Measurements from ENCODE around the gene CCDC182.

CCDC182 gene

DNA sequence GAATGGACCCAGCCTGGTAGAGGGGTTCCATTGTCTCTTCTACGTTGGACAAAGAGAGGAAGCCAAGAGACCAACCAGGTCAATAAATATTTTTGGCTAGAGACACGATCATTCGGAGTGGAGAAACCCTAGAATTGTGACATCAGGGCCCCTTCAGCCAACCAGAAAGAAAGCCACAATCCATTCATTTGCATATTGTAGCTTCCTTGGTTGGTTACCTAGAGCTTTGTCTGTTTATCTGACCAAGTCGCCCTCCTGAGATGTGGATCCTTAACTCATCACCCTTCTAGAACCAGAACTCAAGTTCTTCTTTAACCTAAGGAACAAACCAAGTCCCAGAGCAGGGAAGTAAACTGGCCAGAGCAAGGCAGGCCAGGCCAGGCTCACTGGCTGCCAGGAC is at the start of gene CCDC182:
Gene CCDC182 (minus strand): TSS at position 58 of the 400 bp plus-strand sequence. CDS start 27 bp downstream, at position 31.
- H3K4me3 ChIP-seq (ENCODE audit: low read depth, low read length): no peak within 1 kb of the TSS
- DNase-seq (ENCODE audit: low read depth): no peak

DNA sequence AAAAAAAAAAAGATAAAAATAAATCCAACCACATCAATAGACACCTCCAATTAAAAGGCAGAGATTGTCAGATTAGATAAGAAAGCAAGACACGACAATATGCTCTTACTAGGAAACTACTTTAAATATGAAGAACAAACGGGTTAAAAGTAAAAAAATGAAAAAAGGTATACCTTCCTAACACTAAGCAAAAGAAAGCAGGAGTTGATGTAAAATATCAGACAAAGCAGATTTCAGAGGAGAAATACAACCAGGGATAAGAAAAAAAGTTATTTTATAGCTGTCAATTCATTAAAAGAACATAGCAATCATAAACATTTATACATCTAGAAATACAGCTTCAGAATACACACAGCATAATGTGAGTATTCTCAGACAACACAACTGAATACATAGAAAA is 49.7 kb upstream of the CCDC182 start:
- H3K4me3 ChIP-seq (ENCODE audit: low read depth, low read length): no peak overlapping the region
- no peak for DNase-seq (ENCODE audit: low read depth)

DNA sequence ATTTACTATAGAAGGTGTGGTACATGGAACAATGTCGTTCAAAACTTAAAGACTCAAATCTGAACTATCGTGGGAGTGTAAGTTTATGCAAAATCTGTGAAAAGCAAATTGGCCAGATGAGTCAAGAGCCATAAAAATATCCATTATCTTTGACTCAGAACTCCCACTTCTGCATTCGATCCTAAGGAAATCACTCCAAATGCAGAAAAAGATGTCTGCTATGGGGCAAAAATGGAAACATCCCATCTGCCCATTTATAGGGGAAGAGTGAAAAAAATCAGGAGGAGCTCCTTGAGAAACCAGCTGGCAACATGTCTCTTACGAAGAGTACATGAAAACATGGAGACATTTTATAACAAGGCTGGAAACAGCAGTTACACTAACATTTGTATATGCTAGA is 43.6 kb upstream of the CCDC182 start:
- H3K4me3 ChIP-seq (ENCODE audit: low read depth, low read length): no peak overlapping the region

DNA sequence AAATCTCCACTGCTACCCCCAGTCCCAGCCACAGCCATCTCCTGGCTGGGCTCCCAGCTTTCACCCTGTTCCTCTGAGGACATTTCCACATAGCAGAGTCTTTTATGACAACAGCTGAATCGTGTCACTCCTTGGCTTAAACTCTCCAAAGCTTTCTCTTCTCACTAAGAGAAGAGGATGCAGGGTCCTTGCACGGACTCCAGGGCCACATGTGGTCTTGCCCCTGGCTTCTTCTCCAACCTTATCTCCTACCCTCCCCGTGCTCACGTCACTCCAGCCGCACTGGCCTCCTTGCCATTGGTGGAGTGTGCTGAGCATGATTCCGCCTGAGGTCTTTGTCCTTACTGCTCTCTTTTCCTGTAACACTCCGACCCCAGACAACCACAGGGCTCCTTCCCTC is 39.9 kb upstream of the CCDC182 start:
- no peak overlapping the region for H3K4me3 ChIP-seq (ENCODE audit: low read depth, low read length)
- no peak for DNase-seq (ENCODE audit: low read depth)

More for the DNA sequence above, 43.6 kb upstream of the CCDC182 start:
- DNase-seq (ENCODE audit: low read depth): no peak

DNA sequence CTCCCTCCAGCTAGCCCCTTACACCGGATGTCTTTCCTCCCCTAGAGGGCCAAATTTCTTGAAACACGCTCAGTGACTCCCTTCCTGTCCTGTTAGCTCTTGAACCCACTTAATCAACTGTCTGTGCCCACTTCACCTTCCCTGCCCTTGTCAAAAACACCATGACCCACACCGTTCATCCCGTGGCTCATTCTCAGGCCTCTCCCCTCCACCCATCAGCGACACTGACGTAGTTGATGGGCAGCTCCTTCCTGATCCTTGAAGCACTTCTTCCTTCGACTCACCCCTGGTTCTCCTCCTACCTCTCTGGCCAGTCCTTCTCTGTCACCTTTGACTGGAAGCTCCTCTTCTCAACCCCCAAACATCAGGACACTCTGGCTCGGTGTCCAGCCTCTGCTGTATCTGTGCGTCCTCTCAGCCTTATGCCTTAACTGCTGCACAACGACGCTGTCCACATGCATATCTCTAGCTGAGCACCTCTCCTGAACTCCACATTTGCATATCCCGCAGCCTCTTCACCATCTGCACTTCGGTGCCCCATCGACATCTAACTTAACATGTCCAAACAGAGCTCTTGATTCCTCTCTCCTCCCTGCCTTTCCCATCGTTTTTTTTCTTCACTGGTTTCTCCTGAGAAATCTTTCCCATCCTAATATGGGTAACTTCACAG is 39.3 kb upstream of the CCDC182 start:
- H3K4me3 ChIP-seq (ENCODE audit: low read depth, low read length): no peak overlapping the region

DNA sequence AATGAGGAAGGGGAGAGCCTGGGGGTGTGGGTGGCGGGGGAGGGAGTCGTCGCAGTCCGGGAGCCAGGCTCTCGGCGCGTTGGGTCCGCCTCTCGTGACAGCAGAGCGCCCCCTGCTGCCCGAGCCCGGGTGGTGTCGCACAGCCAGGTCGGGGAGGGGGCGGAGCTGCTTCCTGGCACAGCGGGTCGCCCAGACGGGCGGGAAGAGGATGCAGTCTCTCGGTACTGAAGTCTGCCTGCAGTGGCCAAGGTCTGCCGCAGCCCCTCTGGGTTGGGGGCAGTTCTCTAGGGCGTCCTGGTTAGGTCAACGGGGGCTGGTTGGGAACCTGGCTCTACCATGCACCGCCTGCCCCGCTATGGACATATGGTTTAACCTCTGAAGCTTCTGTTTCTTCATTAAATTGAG is 38.2 kb upstream of the CCDC182 start:
- no peak for DNase-seq (ENCODE audit: low read depth)
- no peak overlapping the region for H3K4me3 ChIP-seq (ENCODE audit: low read depth, low read length)

More for the DNA sequence above, 39.3 kb upstream of the CCDC182 start:
- no peak for DNase-seq (ENCODE audit: low read depth)

DNA sequence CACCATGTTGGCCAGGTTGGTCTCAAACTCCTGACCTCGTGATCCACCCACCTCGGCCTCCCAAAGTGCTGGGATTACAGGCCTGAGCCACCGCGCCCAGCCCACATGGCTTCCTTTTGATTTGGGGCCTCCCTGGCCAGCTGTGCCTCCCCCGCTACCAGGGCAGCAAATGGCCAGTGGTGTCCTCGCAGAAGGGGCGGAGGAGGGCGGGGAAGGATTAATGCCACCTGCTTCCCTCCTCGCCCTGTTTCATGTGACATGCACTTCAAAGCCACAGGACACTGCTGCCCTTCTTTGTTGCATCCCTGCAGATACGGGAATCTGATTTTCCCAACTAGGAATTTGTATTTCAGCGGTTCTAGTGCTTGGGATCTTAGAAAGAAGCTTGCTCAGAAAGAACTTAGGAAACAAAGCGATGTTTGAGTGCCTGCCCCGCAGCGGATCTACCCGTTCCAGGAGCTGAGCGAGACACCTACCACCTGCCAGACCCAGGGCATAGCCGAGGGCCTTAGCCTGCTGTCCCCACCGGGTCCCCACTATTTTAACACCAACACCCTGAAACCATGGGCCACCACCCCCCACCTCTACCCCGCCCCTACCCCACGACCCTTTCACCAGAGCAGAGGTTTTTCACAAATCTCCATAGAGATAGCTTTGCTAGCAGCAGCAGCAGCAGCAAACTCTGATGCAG is 37.7 kb upstream of the CCDC182 start:
- peak; percentile 22 for DNase-seq (ENCODE audit: low read depth)
- no peak overlapping the region for H3K4me3 ChIP-seq (ENCODE audit: low read depth, low read length)

DNA sequence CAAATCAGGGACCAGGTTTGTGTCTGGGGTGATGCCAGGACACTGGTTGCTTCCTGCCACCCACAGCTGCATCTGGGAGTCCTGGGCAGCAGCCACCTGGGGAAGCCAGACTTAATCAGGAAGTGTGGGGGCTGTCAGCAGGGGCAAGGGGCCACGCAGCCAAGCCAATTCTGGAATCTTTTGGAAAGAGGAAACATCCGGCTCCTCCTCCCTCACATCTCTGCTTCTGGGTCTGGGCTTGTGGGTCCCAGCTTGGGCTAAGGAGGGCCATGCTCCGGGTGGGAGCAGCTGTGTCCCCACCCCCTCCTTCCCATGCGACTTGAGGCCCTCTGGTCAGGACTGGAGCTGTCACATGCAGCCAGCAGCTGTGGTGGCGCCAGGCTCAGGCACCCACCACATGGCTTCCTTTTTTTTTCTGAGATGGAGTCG is 37.0 kb upstream of the CCDC182 start:
- no peak overlapping the region for H3K4me3 ChIP-seq (ENCODE audit: low read depth, low read length)
- DNase-seq (ENCODE audit: low read depth): no peak

DNA sequence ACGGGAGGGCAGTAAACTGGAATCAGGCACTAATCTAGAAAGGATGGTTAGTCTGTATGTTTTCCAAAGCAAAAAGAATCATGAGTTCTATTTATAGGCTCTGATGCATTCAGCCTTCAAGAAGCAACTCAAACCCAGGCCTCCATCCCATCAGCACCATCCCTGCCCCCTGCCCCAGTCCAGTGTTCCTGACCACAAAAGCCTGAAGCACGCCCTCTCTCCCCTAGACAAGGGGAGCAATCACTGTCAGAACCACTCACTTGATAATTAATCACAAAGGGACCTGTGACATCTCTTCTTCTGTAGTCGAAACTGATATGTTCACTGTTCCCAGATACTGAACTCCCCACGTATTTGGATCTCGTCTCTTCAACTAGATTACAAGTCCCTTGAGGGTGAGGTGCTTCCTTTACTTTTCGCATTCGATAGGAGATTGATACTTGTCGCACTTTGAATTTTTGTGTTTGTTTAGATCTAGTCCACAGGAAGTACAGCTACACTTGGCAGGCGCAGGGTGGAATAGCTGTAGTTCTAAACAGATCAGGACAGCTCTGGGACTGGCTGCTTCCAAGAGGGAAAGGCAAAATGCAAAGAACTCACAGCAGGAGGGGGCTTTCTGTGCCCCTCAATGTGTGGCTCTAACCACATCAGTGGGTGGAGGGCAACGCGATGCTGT is 36.4 kb upstream of the CCDC182 start:
- H3K4me3 ChIP-seq (ENCODE audit: low read depth, low read length): no peak overlapping the region
- no peak for DNase-seq (ENCODE audit: low read depth)

DNA sequence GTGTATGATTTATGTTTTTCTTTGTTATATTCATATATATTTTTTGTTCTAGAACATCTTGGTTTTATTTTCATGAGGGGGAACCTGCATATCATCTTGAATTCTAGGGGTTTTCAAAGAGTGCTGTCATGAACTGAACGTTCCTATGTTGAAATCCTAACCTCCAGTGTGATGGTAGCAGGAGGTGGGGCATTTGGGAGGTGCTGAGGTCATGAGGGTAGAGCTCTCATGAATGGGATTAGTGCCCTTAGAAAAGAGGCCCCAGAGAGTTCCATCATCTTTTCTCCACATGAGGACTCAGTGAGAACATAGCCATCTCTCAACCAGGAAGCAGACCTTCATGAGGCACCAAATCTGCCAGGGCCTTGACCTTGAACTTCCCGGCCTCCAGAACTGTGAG is 34.6 kb upstream of the CCDC182 start:
- DNase-seq (ENCODE audit: low read depth): no peak
- H3K4me3 ChIP-seq (ENCODE audit: low read depth, low read length): no peak overlapping the region

DNA sequence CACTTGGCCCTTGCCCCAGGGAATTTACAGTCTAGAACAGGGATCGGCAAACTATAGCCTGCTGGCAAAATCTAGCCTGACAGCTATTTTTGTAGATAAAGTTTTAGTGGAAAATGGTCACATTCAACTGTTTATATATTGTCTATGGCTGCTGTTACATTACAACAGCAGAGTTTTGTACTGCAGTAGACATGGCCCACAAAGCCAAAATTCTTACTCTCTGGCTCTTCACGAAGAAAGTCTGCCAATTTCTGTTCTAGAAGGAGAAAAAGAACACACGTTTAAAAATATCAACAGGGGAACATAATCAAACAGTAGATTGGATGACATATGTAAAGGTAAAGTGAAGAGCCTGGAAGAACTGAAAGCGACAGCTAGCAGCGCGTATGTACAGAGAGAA is 33.2 kb upstream of the CCDC182 start:
- no peak for DNase-seq (ENCODE audit: low read depth)
- no peak overlapping the region for H3K4me3 ChIP-seq (ENCODE audit: low read depth, low read length)

DNA sequence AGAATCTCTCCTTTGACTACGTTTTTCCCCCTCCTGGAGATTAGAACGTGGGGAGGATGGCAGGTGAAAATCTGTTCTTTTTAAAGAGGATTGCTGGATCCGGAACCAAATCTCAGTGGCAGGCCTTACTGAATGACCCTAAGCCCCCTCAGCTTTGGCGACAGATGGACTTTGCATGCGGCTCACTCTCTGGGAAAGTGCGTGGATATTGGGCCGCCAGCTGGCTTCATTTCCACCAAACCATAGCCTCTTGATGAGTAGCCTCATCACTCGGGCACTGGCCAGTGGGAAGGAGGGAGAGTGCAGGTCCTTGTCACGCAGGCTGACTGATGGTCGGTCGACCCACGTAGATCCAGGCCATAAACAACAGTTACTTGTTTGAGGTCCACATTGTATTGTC is 31.3 kb upstream of the CCDC182 start:
- no peak for DNase-seq (ENCODE audit: low read depth)
- no peak overlapping the region for H3K4me3 ChIP-seq (ENCODE audit: low read depth, low read length)

DNA sequence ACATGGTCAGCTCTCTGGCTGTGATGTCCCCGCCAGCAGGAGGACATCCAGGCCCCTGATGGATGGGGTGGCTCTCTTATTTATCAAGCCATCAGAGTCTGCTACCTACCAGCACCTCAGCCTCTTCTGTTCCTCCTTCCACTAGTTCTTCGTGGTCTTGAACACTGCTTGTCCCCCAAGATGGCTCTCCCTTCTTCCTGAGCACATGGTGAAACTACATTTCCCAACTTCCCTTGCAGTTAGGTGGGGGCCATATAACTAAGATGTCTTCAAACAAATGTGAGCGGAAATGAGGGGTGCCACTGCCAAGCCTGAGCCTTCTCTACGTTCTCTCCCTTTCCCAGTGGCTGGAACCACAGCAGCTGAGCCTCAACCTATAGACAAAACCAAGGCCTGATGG is 29.8 kb upstream of the CCDC182 start:
- no peak overlapping the region for H3K4me3 ChIP-seq (ENCODE audit: low read depth, low read length)
- DNase-seq (ENCODE audit: low read depth): no peak

DNA sequence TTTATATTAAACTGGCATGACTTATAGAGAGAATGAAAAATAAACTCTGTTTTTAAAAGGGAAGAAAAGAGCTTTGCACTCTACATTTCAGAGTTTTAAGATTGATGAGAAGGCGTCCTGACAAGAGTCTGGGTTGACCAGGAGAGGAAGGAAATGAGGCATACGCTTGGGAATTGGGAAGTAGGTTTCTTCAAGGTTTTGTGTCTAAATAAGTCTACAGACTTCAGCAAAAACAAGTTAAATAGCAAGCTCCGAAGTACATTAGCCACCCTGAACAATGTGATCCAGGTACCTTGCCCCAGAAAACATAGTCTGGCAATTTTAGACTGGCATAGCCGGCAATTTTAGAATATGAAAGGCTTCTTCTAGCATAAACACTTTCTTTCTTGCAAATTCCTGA is 28.5 kb upstream of the CCDC182 start:
- DNase-seq (ENCODE audit: low read depth): no peak

DNA sequence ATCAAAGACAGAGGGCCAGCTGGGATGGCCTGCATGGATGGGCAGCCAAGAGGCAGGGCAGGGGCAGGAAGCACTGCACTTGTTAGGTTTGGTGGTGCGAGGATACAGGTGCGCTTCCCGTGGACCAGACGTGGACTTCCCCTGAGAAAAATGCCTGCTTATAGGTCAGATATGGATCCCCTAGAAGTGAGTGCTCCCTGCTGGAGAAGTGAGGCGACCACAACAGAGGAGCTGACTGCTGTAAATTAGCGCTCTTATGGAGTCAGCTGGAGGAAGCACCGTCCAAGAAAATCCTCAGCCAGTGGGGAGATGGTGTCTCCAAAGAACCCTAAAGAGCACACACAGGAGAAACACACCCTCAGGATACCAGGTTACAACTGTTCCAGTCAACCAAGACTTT is 27.7 kb upstream of the CCDC182 start:
- H3K4me3 ChIP-seq (ENCODE audit: low read depth, low read length): no peak overlapping the region
- no peak for DNase-seq (ENCODE audit: low read depth)

More for the DNA sequence above, 28.5 kb upstream of the CCDC182 start:
- no peak overlapping the region for H3K4me3 ChIP-seq (ENCODE audit: low read depth, low read length)

DNA sequence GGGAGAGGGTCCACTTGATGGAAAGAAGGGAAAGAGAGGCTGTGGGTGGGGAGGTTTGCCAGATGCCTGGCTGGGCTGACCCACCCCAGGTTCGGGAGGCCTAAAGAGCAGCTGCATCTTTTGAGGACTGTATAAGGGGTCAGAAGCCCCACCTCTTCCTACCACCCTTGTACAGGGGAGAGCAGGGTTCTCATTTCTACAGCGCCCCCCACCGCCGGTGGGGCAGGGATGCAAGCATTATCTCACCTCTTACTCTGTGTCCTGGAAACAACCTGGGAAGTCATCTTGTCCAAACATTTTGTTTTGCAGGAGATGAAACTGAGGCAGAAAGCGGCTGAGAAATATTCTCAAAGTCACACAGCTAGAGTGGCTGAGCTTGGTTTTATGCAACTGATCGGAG is 22.5 kb upstream of the CCDC182 start:
- H3K4me3 ChIP-seq (ENCODE audit: low read depth, low read length): no peak overlapping the region
- DNase-seq (ENCODE audit: low read depth): no peak

DNA sequence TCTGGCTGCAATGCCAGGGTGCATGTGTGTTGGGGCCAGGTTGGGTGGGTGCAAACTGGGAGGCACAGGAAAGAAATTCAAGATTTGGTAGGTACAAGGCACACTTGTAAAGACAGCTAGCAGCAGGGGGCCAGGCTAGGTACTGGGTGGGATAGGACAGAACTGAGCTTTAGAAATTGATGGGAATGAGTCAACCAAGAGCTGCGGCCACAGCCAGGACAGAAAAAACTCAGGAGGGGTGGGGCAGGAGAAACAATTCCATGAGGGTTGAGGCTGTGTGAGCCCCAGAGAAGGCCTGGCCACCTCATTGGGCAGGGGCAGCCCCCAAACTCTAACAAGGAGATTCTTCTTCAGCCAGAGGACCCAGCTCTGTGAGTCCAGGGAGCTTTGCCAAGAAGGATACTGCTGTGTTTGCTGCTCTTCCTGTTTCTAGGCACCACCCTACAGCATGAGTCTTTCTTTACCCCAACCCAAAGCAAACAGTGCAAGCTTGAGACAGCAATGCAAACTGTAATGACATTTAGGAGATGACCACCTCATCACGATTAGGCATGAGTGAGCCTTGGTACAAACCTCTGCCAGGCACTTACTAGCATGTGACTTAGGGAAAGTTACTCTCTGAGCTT is 21.3 kb upstream of the CCDC182 start:
- no peak overlapping the region for H3K4me3 ChIP-seq (ENCODE audit: low read depth, low read length)
- DNase-seq (ENCODE audit: low read depth): no peak

DNA sequence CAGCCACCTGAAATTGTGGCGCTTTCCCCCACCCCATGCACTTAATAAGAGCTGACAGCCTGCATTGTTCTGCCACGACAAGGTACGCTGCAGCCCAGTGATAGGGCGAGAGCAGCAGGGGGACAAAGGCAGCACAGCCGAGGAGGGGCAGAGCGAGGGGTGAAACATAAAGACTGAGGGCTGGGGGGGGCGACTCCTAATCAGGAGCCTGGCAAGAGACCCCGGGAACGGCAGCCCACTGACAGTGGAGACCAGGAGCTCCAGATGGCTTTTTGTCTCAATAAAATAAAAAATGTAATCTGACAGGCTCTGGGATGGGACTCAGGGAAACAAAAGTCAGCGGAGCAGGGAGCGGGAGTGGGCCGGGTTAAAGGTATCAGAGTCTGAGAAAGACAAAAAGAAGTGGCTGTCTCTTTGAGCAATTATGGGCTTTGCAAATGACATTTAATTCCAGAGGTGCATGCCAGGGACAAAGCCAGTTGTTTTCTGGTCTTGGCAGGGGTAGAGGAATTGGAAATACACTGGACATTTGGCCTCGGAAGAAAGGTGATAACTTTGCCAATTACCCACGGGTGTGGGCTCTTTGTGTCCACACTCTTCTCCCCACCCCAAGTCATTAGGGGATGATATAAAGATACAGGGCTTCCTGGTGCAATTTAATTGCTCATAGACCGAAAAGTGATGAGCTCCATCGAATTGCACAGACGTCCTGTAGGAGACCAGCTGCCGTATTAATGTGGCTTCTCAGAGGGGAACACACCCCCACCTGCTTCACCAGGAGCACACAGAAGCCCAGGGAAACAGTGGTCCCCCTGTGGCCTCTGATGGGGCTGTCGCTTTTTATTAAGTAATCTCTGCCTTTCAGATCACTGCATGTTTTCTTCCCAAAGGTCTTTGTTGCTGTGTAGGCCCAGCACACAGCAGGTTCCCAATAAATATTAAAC is 17.6 kb upstream of the CCDC182 start:
- no peak overlapping the region for H3K4me3 ChIP-seq (ENCODE audit: low read depth, low read length)
- DNase-seq (ENCODE audit: low read depth): no peak

DNA sequence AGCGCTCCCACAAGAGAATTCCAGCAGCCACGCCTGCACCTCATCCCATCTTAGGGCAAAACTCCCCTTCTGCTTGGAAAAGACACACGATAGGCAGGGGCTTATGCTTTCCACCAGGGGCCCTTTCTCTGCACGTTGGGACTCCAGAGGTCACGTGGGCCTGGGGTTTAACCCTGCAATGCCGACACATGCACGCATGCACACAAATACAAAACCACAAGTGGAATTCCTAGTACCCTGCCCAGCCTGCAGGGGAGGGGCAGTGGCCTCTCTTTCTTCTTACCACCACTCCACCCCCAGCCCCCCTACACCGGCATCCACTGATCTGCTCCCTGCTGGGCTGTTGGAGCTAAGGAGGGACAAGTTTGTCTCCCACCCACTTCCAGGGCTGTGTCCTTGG is 16.8 kb upstream of the CCDC182 start:
- H3K4me3 ChIP-seq (ENCODE audit: low read depth, low read length): no peak overlapping the region
- no peak for DNase-seq (ENCODE audit: low read depth)
